HL-60 (cell line): Measurements from ENCODE around the gene FFAR1.

ENCODE experiments used
- DNase-seq, 2 experiments: peaks; one replicate each; pipeline ENCODE4 v3.0.0-alpha.2; 2010 to 2020; ENCODE audit warnings: low read depth in 1 of 2, low spot score in 1 of 2
- H3K27ac ChIP-seq: fragments of 250-450 bp; sonication (Bioruptor Pico); replicated peaks from 2 replicates; pipeline ENCODE4 v1.5.1; 2020; ENCODE audit warnings: mild to moderate bottlenecking, moderate library complexity
- H3K27me3 ChIP-seq: fragments of 250-450 bp; sonication (Bioruptor Pico); 2 replicates; pipeline ENCODE4 v1.5.1; 2021; ENCODE audit warnings: mild to moderate bottlenecking, moderate library complexity; ENCODE audit not compliant: insufficient read depth, poor library complexity, severe bottlenecking
- H3K4me3 ChIP-seq: replicated peaks from 2 replicates; pipeline ENCODE4 v1.5.1; 2011; ENCODE audit warnings: mild to moderate bottlenecking, control low read depth, low read length; ENCODE audit not compliant: insufficient read depth
- GABPA ChIP-seq: IDR thresholded peaks from 2 replicates; pipeline ENCODE4 v1.6.1; 2012; ENCODE audit warnings: low read depth
- POLR2AphosphoS5 ChIP-seq: IDR thresholded peaks from 2 replicates; pipeline ENCODE4 v1.6.1; 2012; ENCODE audit warnings: low read depth
- REST ChIP-seq: IDR thresholded peaks from 2 replicates; pipeline ENCODE4 v1.6.1; 2012; ENCODE audit warnings: low read depth; ENCODE audit not compliant: insufficient replicate concordance
- SPI1 ChIP-seq: IDR thresholded peaks from 2 replicates; pipeline ENCODE4 v1.6.1; 2012; ENCODE audit warnings: low read depth, mild to moderate bottlenecking, borderline replicate concordance
- TF ChIP-seq, protein P1 (sequence below): IDR thresholded peaks from one replicate; pipeline ENCODE4 v1.5.1; 2011; ENCODE audit warnings: low read length, control low read depth, inconsistent platforms; ENCODE audit not compliant: insufficient read depth

The FFAR1 gene

GRCh38 chr19:35389192-35389861 lies 41.6 kb downstream of the FFAR1 start:
- no peak overlapping the region for H3K4me3 ChIP-seq
- TF ChIP-seq POLR2AphosphoS5 (no peak), GABPA (no peak), SPI1 (no peak)
- TF ChIP-seq, protein P1, sequence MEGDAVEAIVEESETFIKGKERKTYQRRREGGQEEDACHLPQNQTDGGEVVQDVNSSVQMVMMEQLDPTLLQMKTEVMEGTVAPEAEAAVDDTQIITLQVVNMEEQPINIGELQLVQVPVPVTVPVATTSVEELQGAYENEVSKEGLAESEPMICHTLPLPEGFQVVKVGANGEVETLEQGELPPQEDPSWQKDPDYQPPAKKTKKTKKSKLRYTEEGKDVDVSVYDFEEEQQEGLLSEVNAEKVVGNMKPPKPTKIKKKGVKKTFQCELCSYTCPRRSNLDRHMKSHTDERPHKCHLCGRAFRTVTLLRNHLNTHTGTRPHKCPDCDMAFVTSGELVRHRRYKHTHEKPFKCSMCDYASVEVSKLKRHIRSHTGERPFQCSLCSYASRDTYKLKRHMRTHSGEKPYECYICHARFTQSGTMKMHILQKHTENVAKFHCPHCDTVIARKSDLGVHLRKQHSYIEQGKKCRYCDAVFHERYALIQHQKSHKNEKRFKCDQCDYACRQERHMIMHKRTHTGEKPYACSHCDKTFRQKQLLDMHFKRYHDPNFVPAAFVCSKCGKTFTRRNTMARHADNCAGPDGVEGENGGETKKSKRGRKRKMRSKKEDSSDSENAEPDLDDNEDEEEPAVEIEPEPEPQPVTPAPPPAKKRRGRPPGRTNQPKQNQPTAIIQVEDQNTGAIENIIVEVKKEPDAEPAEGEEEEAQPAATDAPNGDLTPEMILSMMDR, result no peak
- no peak overlapping the region for H3K27ac ChIP-seq
- DNase-seq, result no peak
- H3K27me3 ChIP-seq, result no peaks in the 10 kb centered on the region

- Histone ChIP-seq H3K4me3 (no peak overlapping the region), H3K27me3 (no peaks in the 10 kb centered on the region), H3K27ac (no peak overlapping the region)
- TF ChIP-seq, protein P1, result no peak
- no peak for TF ChIP-seq POLR2AphosphoS5
- TF ChIP-seq SPI1, result no peak
- no peak for TF ChIP-seq REST
- TF ChIP-seq GABPA, result no peak
- no peak for DNase-seq
Observed at GRCh38 chr19:35392742-35393715, 45.3 kb downstream of the FFAR1 start.

GRCh38 chr19:35395382-35396199 lies 47.9 kb downstream of the FFAR1 start:
- no peak for TF ChIP-seq REST
- TF ChIP-seq SPI1, result no peak
- no peak for TF ChIP-seq GABPA
- DNase-seq, result no peak
- H3K27ac ChIP-seq, result no peak overlapping the region

More at GRCh38 chr19:35395382-35396199, 47.9 kb downstream of the FFAR1 start:
- Histone ChIP-seq H3K4me3 (no peak overlapping the region), H3K27me3 (no peaks in the 10 kb centered on the region)
